VCaP (cell line): ENCODE data around the gene VCP.

Experiments used
- H3K27ac ChIP-seq: fragments of 450-650 bp; 2 replicates; pipeline ENCODE4 v1.5.1; 2017
- CTCF ChIP-seq: fragments of 450-650 bp; conservative IDR thresholded peaks from 2 replicates; pipeline ENCODE4 v1.5.1; 2017; ENCODE audit warnings: mild to moderate bottlenecking, moderate library complexity

Gene VCP

GRCh38 chr9:35112257-35113020, 40.0 kb upstream of the VCP start:
- TF ChIP-seq CTCF, result no peak
- peak overlapping the region; percentile 82; the same call in 1 of the 2 replicates for H3K27ac ChIP-seq

GRCh38 chr9:35111001-35111933, 38.8 kb upstream of the VCP start:
- TF ChIP-seq CTCF, result no peak
- peak overlapping the region; percentile 53; the same call in 1 of the 2 replicates for H3K27ac ChIP-seq

GRCh38 chr9:35110327-35110761, 37.9 kb upstream of the VCP start:
- TF ChIP-seq CTCF, result no peak
- H3K27ac ChIP-seq, result peak overlapping the region; percentile 53; the same call in 1 of the 2 replicates

- no peak overlapping the region for H3K27ac ChIP-seq
- TF ChIP-seq CTCF, result no peak
Measured at GRCh38 chr9:35108946-35109575, 36.6 kb upstream of the VCP start.

- no peak overlapping the region for H3K27ac ChIP-seq
- TF ChIP-seq CTCF, result no peak
Measured at GRCh38 chr9:35108461-35108860, 36.0 kb upstream of the VCP start.

GRCh38 chr9:35107297-35108290, 35.2 kb upstream of the VCP start:
- TF ChIP-seq CTCF, result no peak
- H3K27ac ChIP-seq, result no peak overlapping the region
